GM19328 (cell line): ENCODE data around the gene FITM1.

Source experiments
- ATAC-seq: cut with Tn5 transposase; IDR thresholded peaks from one replicate; pipeline ENCODE4 v1.9.1; 2021; ENCODE audit warnings: mild to moderate bottlenecking, moderate library complexity; ENCODE audit not compliant: unreplicated experiment

The FITM1 gene

GRCh38 chr14:24159777-24160498 is 29.5 kb downstream of the FITM1 start:
- ATAC-seq: no peak

GRCh38 chr14:24160499-24160849 is 30.0 kb downstream of the FITM1 start:
- ATAC-seq: no peak

- ATAC-seq: peak; percentile 70
Observed at GRCh38 chr14:24160850-24161804, 30.7 kb downstream of the FITM1 start, which contains the start of gene IRF9. IRF9 (plus strand) TSS chr14:24161265; CDS start chr14:24162145, 880 bp downstream.

GRCh38 chr14:24162093-24162492 is 31.6 kb downstream of the FITM1 start:
- no peak for ATAC-seq

- ATAC-seq: no peak
Observed at GRCh38 chr14:24164518-24164991, 34.1 kb downstream of the FITM1 start.

- no peak for ATAC-seq
Observed at GRCh38 chr14:24165785-24166184, 35.3 kb downstream of the FITM1 start.

GRCh38 chr14:24167469-24168114 is 37.1 kb downstream of the FITM1 start:
- ATAC-seq: no peak

GRCh38 chr14:24171422-24172260 is 41.2 kb downstream of the FITM1 start, which contains the start of gene REC8:
REC8 (plus strand) TSS chr14:24172080; CDS start chr14:24172553, 473 bp downstream.
- peak; percentile 55 for ATAC-seq

- peak; percentile 18 for ATAC-seq
Observed at GRCh38 chr14:24172261-24172860, 41.9 kb downstream of the FITM1 start.

- ATAC-seq: no peak
Observed at GRCh38 chr14:24172871-24173281, 42.4 kb downstream of the FITM1 start.

GRCh38 chr14:24176599-24176998 is 46.1 kb downstream of the FITM1 start:
- no peak for ATAC-seq

GRCh38 chr14:24177041-24177825 is 46.8 kb downstream of the FITM1 start:
- no peak for ATAC-seq

GRCh38 chr14:24177891-24178290 is 47.4 kb downstream of the FITM1 start:
- ATAC-seq: no peak

- ATAC-seq: no peak
Observed at GRCh38 chr14:24178399-24179178, 48.1 kb downstream of the FITM1 start.

GRCh38 chr14:24179294-24179960 is 49.0 kb downstream of the FITM1 start:
- ATAC-seq: no peak

- no peak for ATAC-seq
Observed at GRCh38 chr14:24179961-24180796, 49.7 kb downstream of the FITM1 start.
